OCI-LY1 (cell line): ENCODE measurements around the gene LTBP1.

ENCODE experiments used
- CTCF ChIP-seq: fragments of 200-600 bp; sonication (generic), shearing (Covaris generic); IDR thresholded peaks from 2 replicates; pipeline ENCODE4 v1.5.1; 2017; ENCODE audit warnings: mild to moderate bottlenecking, antibody characterized with exemption, low read length, moderate library complexity, mixed read lengths
- EZH2 ChIP-seq: fragments of 200-600 bp; sonication (generic), shearing (Covaris generic); IDR thresholded peaks from 2 replicates; pipeline ENCODE4 v1.8.0; 2017; ENCODE audit warnings: borderline replicate concordance, mixed run types, mild to moderate bottlenecking, antibody characterized with exemption, low read length, moderate library complexity, mixed read lengths

GRCh38 chr2:33214436-33214835 lies 267.7 kb downstream of the LTBP1 start:
- no peak for TF ChIP-seq CTCF
- no peak for TF ChIP-seq EZH2
